ENCODE measurements around the gene PCDH15.

- TF ChIP-seq FOXK2 (IDR thresholded peaks at IDR 0.05) (no peak), TARDBP (IDR thresholded peaks at IDR 0.05) (no peak), ELF4 (IDR thresholded peaks at IDR 0.05) (no peak)
Observed at GRCh38 chr10:54449056-54449455, 352.0 kb downstream of the PCDH15 start.

Data from HEK293T (cell line).